ENCODE results near the gene TPSB2.

The TPSB2 gene

DNA sequence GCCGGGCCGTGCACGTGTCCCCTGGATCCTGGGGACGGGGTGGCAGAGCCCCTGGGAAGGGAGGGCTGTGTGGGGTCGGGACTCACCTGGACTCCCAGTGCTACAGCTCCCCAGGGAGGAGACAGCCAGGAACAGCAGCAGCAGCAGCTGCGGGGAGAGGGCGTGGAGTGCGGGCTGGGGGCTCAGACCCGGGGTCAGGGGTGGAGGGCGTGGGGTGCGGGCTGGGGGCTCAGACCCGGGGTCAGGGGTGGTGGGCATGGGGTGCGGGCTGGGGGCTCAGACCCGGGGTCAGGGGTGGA is 46.5 kb upstream of the TPSB2 start:
- Histone ChIP-seq H2BK15ac (replicated peaks; ENCODE audit: low read depth) (no peak overlapping the region), H4K5ac (ENCODE audit: low read length) (no peak overlapping the region), H3K27ac (ENCODE audit: low read depth, low read length) (no peak overlapping the region), H3K4me3 (ENCODE audit: low read length) (no peak overlapping the region), H3K9ac (ENCODE audit: low read length) (no peak overlapping the region), H3K18ac (ENCODE audit: low read length) (no peak overlapping the region), H3K27me3 (ENCODE audit: insufficient read depth, low read length, poor library complexity) (no peaks in the 10 kb centered on the region), H3K4me2 (ENCODE audit: low read length) (no peak overlapping the region), H2AK5ac (ENCODE audit: low read length) (no peak overlapping the region), H3K4me1 (ENCODE audit: control insufficient read depth, low read depth, low read length) (no peaks in the 10 kb centered on the region), H3K36me3 (ENCODE audit: control insufficient read depth, insufficient read depth, low read length) (no peaks in the 10 kb centered on the region), H2BK120ac (ENCODE audit: low read depth, low read length) (no peak overlapping the region), H3K4ac (ENCODE audit: low read depth, low read length) (no peak overlapping the region), H3K79me2 (ENCODE audit: control insufficient read depth, insufficient read depth, low read length) (no peaks in the 10 kb centered on the region), H3K23ac (ENCODE audit: low read length) (no peak overlapping the region), H3K79me1 (ENCODE audit: low read length) (no peaks in the 10 kb centered on the region), H3K56ac (ENCODE audit: low read length) (no peak overlapping the region), H4K8ac (ENCODE audit: low read depth, low read length) (no peak overlapping the region), H2BK5ac (ENCODE audit: low read length) (no peak overlapping the region)
- no peak for DNase-seq
- WGBS (ENCODE audit: extremely low coverage, insufficient coverage, low lambda C conversion rate) = no CpG with 5 or more reads among the region's 14 CpGs

DNA sequence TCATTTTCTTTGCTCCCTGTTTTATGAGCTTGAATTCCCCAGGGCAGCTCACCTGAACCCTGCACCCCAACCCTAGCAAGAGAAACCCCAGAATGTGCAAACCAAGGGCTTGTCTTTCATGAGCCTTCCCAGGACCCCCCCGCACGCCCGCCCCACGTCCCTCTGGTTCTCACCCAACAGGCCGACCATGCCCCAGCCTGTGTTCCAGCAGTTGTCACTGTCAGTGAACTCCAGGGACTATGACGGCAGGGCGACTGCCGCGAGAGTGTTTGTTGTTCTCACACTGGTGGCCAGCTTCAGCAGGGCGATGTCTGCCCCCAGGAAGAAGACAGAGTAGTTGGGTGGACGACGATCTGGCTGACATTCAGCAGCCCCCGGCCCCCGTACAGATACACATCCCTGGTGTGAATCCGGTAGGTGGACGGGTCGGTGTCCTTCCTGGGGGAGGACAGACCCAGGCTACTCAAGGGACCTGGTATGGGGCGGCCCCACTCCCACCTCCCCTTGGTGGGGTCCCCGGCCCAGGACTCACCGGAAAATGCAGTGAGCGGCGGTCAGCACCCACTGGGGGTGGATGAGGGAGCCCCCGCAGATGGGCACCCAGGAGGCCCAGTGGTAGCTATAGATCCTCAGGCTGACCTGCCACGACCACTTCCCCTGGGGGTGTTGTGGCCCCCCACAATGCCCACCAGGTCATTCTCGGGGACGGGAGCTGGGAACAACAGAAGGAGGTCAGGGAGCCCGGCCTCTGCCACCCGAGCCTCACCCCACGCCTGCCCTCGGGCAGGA is 46.0 kb upstream of the TPSB2 start:
- WGBS (ENCODE audit: extremely low coverage, insufficient coverage, low lambda C conversion rate) = no CpG with 5 or more reads among the region's 30 CpGs
- no peaks in the 10 kb centered on the region for H3K27me3 ChIP-seq (ENCODE audit: insufficient read depth, low read length, poor library complexity)

DNA sequence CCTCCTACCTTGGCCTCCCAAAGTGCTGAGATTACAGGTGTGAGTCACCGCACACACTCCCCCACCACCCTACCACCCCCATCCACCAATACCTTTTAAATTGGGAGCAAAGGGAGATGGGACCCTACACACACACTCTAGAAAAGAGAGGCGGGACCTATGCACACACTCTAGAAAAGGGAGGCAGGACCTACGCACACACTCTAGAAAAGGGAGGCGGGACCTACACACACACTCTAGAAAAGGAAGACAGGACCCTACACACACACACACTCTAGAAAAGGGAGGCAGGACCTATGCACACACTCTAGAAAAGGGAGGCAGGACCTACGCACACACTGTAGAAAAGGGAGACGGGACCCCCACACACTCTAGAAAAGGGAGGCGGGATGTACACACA is 44.8 kb upstream of the TPSB2 start:
- Histone ChIP-seq H2BK120ac (ENCODE audit: low read depth, low read length) (no peak overlapping the region), H3K18ac (ENCODE audit: low read length) (no peak overlapping the region), H2BK5ac (ENCODE audit: low read length) (no peak overlapping the region), H3K56ac (ENCODE audit: low read length) (no peak overlapping the region), H4K8ac (ENCODE audit: low read depth, low read length) (no peak overlapping the region), H3K4ac (ENCODE audit: low read depth, low read length) (no peak overlapping the region), H3K4me3 (ENCODE audit: low read length) (no peak overlapping the region), H3K4me2 (ENCODE audit: low read length) (no peak overlapping the region), H3K27ac (ENCODE audit: low read depth, low read length) (no peak overlapping the region), H4K5ac (ENCODE audit: low read length) (no peak overlapping the region), H3K4me1 (ENCODE audit: control insufficient read depth, low read depth, low read length) (no peaks in the 10 kb centered on the region), H3K27me3 (ENCODE audit: insufficient read depth, low read length, poor library complexity) (no peaks in the 10 kb centered on the region), H3K79me1 (ENCODE audit: low read length) (no peaks in the 10 kb centered on the region), H3K79me2 (ENCODE audit: control insufficient read depth, insufficient read depth, low read length) (no peaks in the 10 kb centered on the region), H3K36me3 (ENCODE audit: control insufficient read depth, insufficient read depth, low read length) (no peaks in the 10 kb centered on the region), H2AK5ac (ENCODE audit: low read length) (no peak overlapping the region), H3K9ac (ENCODE audit: low read length) (no peak overlapping the region), H3K23ac (ENCODE audit: low read length) (no peak overlapping the region), H2BK15ac (replicated peaks; ENCODE audit: low read depth) (no peak overlapping the region)
- no CpG with 5 or more reads among the region's 7 CpGs for WGBS (ENCODE audit: extremely low coverage, insufficient coverage, low lambda C conversion rate)
- peak; percentile 19 for DNase-seq

More for the DNA sequence above, 46.0 kb upstream of the TPSB2 start:
- H3K56ac ChIP-seq (ENCODE audit: low read length) = no peak overlapping the region
- H4K5ac ChIP-seq (ENCODE audit: low read length) = no peak overlapping the region
- no peak overlapping the region for H3K4ac ChIP-seq (ENCODE audit: low read depth, low read length)
- H3K23ac ChIP-seq (ENCODE audit: low read length) = no peak overlapping the region
- no peak overlapping the region for H3K4me2 ChIP-seq (ENCODE audit: low read length)
- no peaks in the 10 kb centered on the region for H3K36me3 ChIP-seq (ENCODE audit: control insufficient read depth, insufficient read depth, low read length)
- H2BK120ac ChIP-seq (ENCODE audit: low read depth, low read length) = no peak overlapping the region
- no peak overlapping the region for H2BK15ac ChIP-seq (replicated peaks; ENCODE audit: low read depth)
- no peak overlapping the region for H2BK5ac ChIP-seq (ENCODE audit: low read length)
- no peaks in the 10 kb centered on the region for H3K79me2 ChIP-seq (ENCODE audit: control insufficient read depth, insufficient read depth, low read length)
- no peak overlapping the region for H4K8ac ChIP-seq (ENCODE audit: low read depth, low read length)
- H2AK5ac ChIP-seq (ENCODE audit: low read length) = no peak overlapping the region
- DNase-seq = no peak
- no peaks in the 10 kb centered on the region for H3K4me1 ChIP-seq (ENCODE audit: control insufficient read depth, low read depth, low read length)
- no peak overlapping the region for H3K27ac ChIP-seq (ENCODE audit: low read depth, low read length)
- no peak overlapping the region for H3K9ac ChIP-seq (ENCODE audit: low read length)
- H3K79me1 ChIP-seq (ENCODE audit: low read length) = no peaks in the 10 kb centered on the region
- H3K4me3 ChIP-seq (ENCODE audit: low read length) = no peak overlapping the region
- no peak overlapping the region for H3K18ac ChIP-seq (ENCODE audit: low read length)

DNA sequence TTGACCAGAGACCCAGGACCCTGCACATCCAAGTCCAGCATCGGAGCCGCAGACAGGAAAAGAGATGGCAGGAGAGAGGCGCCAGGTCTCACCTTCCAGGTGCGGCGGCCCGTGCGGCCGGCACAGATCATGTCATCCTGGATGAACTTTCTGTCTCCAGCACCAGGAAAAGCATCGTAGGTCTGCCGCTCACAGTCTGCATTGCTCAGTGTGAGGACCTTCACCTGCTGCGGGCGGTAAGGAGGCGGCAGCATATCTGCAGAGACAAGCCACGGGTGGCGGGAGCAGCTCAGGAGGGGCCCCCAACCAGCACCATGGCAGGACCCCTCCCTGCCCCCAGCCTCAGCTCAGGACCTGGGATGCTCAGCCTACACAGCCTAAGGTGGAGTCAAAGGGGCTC is 43.8 kb upstream of the TPSB2 start:
- no peak for DNase-seq
- Histone ChIP-seq H3K4me3 (ENCODE audit: low read length) (no peak overlapping the region), H3K27me3 (ENCODE audit: insufficient read depth, low read length, poor library complexity) (no peaks in the 10 kb centered on the region)

DNA sequence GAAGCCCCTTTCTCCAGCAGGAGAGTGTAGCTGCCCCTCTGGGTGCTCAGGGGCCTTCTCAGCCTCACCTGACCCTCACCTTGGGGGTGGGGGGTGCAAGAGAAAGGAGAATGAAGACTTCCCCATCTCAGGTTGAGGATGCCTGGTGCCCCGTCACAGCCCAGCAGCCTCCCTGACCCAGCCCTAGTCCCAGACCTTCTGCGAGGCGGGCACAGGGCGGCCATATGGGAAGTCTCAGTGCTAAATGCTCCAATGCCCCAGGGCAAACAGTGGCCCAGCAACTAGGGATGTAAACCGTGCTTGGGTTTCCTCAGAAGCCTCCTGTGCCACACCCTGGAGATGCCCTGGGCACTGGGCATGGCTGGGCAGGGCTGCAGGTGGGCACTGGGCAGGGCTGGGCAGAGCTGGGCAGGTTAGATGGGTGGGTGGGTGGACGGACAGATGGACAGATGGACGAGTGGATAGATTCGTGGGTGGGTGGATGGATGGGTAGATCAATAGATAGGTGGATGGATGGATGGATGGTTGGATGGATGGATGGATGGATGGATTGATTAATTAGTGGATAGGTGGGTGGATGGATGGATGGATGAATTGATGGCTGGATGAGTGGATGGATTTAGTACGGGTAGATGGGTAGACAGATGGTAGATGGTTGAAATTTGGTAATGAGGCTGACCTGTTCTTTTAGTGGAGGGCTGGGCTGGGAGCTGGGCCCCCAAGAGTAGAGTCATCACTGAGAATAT is 42.6 kb upstream of the TPSB2 start:
- no CpG with 5 or more reads among the region's 9 CpGs for WGBS (ENCODE audit: extremely low coverage, insufficient coverage, low lambda C conversion rate)
- Histone ChIP-seq H2BK15ac (replicated peaks; ENCODE audit: low read depth) (no peak overlapping the region), H4K5ac (ENCODE audit: low read length) (no peak overlapping the region), H3K9ac (ENCODE audit: low read length) (no peak overlapping the region), H3K4me1 (ENCODE audit: control insufficient read depth, low read depth, low read length) (no peaks in the 10 kb centered on the region), H2BK5ac (ENCODE audit: low read length) (no peak overlapping the region), H2AK5ac (ENCODE audit: low read length) (no peak overlapping the region), H4K8ac (ENCODE audit: low read depth, low read length) (no peak overlapping the region), H3K23ac (ENCODE audit: low read length) (no peak overlapping the region), H2BK120ac (ENCODE audit: low read depth, low read length) (no peak overlapping the region), H3K27me3 (ENCODE audit: insufficient read depth, low read length, poor library complexity) (no peaks in the 10 kb centered on the region), H3K4me3 (ENCODE audit: low read length) (no peak overlapping the region), H3K4ac (ENCODE audit: low read depth, low read length) (no peak overlapping the region), H3K56ac (ENCODE audit: low read length) (no peak overlapping the region), H3K36me3 (ENCODE audit: control insufficient read depth, insufficient read depth, low read length) (no peaks in the 10 kb centered on the region), H3K79me2 (ENCODE audit: control insufficient read depth, insufficient read depth, low read length) (no peaks in the 10 kb centered on the region), H3K4me2 (ENCODE audit: low read length) (no peak overlapping the region), H3K79me1 (ENCODE audit: low read length) (no peaks in the 10 kb centered on the region), H3K18ac (ENCODE audit: low read length) (no peak overlapping the region), H3K27ac (ENCODE audit: low read depth, low read length) (no peak overlapping the region)
- DNase-seq = no peak

More for the DNA sequence above, 43.8 kb upstream of the TPSB2 start:
- Histone ChIP-seq H3K79me2 (ENCODE audit: control insufficient read depth, insufficient read depth, low read length) (no peaks in the 10 kb centered on the region), H3K4ac (ENCODE audit: low read depth, low read length) (no peak overlapping the region), H2BK15ac (replicated peaks; ENCODE audit: low read depth) (no peak overlapping the region), H2BK120ac (ENCODE audit: low read depth, low read length) (no peak overlapping the region), H3K56ac (ENCODE audit: low read length) (no peak overlapping the region), H3K4me2 (ENCODE audit: low read length) (no peak overlapping the region), H2AK5ac (ENCODE audit: low read length) (no peak overlapping the region), H3K9ac (ENCODE audit: low read length) (no peak overlapping the region), H3K4me1 (ENCODE audit: control insufficient read depth, low read depth, low read length) (no peaks in the 10 kb centered on the region), H3K18ac (ENCODE audit: low read length) (no peak overlapping the region), H3K36me3 (ENCODE audit: control insufficient read depth, insufficient read depth, low read length) (no peaks in the 10 kb centered on the region), H3K79me1 (ENCODE audit: low read length) (no peaks in the 10 kb centered on the region), H4K8ac (ENCODE audit: low read depth, low read length) (no peak overlapping the region), H4K5ac (ENCODE audit: low read length) (no peak overlapping the region), H3K27ac (ENCODE audit: low read depth, low read length) (no peak overlapping the region), H3K23ac (ENCODE audit: low read length) (no peak overlapping the region), H2BK5ac (ENCODE audit: low read length) (no peak overlapping the region)
- WGBS (ENCODE audit: extremely low coverage, insufficient coverage, low lambda C conversion rate) = no CpG with 5 or more reads among the region's 15 CpGs
